K562 (cell line): ENCODE results near the gene PLPPR2. TPM values are rescaled to one million over a fixed set of nuclear protein-coding genes. Genes with fewer than 3 reads are reported as not detected.
A peak's percentile ranks its signal among the peaks of the same experiment; 100 is the strongest.

Source experiments
- CTCFL ChIP-seq: IDR thresholded peaks from 2 replicates; pipeline ENCODE4 v1.6.1; 2011; ENCODE audit warnings: borderline replicate concordance, low read depth, mild to moderate bottlenecking, moderate library complexity, low read length; ENCODE audit not compliant: insufficient read depth, poor library complexity, severe bottlenecking
- DEAF1 ChIP-seq: fragments of 450-650 bp; formaldehyde crosslinking; IDR thresholded peaks from 2 replicates; pipeline ENCODE4 v1.4.0; 2020; ENCODE audit warnings: mild to moderate bottlenecking, moderate library complexity
- EGR1 ChIP-seq: fragments of 450-650 bp; conservative IDR thresholded peaks from 2 replicates; pipeline ENCODE4 v1.6.1; 2017; ENCODE audit warnings: mild to moderate bottlenecking
- ETS2 ChIP-seq: IDR thresholded peaks from 2 replicates; pipeline ENCODE4 v1.6.1; 2016; ENCODE audit warnings: borderline replicate concordance, missing genetic modification characterization, mild to moderate bottlenecking, moderate library complexity, missing compliant biosample characterization; ENCODE audit not compliant: poor library complexity, severe bottlenecking
- HDAC2 ChIP-seq: fragments of 450-650 bp; IDR thresholded peaks from 2 replicates; pipeline ENCODE4 v1.6.1; 2016; ENCODE audit warnings: mild to moderate bottlenecking
- HDAC6 ChIP-seq: IDR thresholded peaks from 2 replicates; pipeline ENCODE4 v1.6.1; 2012; ENCODE audit warnings: low read depth, mild to moderate bottlenecking, control low read depth, inconsistent platforms, low read length, moderate library complexity
- HES1 ChIP-seq: fragments of 450-650 bp; IDR thresholded peaks from 2 replicates; pipeline ENCODE4 v1.6.1; 2016; ENCODE audit warnings: low read depth, mild to moderate bottlenecking, moderate library complexity
- MNT ChIP-seq, 2 experiments: fragments of 450-650 bp; conservative IDR thresholded peaks; 2 replicates each; pipeline ENCODE4 v1.6.1; 2017; ENCODE audit warnings: mild to moderate bottlenecking in 2 of 2, moderate library complexity in 2 of 2
- MXD1 ChIP-seq: fragments of 250-450 bp; sonication (Bioruptor Pico); IDR thresholded peaks from 2 replicates; pipeline ENCODE4 v1.8.0; 2021; ENCODE audit warnings: borderline replicate concordance, mild to moderate bottlenecking, moderate library complexity; ENCODE audit not compliant: poor library complexity, severe bottlenecking
- MYC ChIP-seq, 2 experiments: fragments of 250-450 bp in 1 of 2; sonication (Bioruptor Pico) in 1 of 2; IDR thresholded peaks; 2 replicates each; pipeline versions ENCODE4 v1.5.1 to v1.6.1; 2012 to 2021; ENCODE audit warnings: low read depth in 2 of 2, borderline replicate concordance in 1 of 2, improper control_type of control experiment in 1 of 2, low read length in 1 of 2, mild to moderate bottlenecking in 1 of 2, moderate library complexity in 1 of 2
- PML ChIP-seq: IDR thresholded peaks from 2 replicates; pipeline ENCODE4 v1.6.1; 2012; ENCODE audit warnings: low read length, inconsistent platforms
- RB1 ChIP-seq: fragments of 450-650 bp; IDR thresholded peaks from 2 replicates; pipeline ENCODE4 v1.6.1; 2017; ENCODE audit warnings: low read depth, mild to moderate bottlenecking
- SMAD4 ChIP-seq: fragments of 250-450 bp; sonication (Bioruptor Pico); conservative IDR thresholded peaks from 2 replicates; pipeline ENCODE4 v1.8.0; 2021; ENCODE audit warnings: inconsistent platforms, mild to moderate bottlenecking, moderate library complexity
- SMC3 ChIP-seq: conservative IDR thresholded peaks from 2 replicates; pipeline ENCODE4 v1.6.1; 2011; ENCODE audit warnings: low read depth, low read length, improper control_type of control experiment; ENCODE audit not compliant: insufficient read depth
- USF2 ChIP-seq: sonication (generic); formaldehyde crosslinking; IDR thresholded peaks from 2 replicates; pipeline ENCODE4 v1.5.0; 2020; ENCODE audit warnings: missing genetic modification reagents
- ZNF282 ChIP-seq: sonication (generic); formaldehyde crosslinking; IDR thresholded peaks from 2 replicates; pipeline ENCODE4 v1.8.1; 2023; ENCODE audit warnings: missing genetic modification reagents
- ZNF384 ChIP-seq: IDR thresholded peaks from 2 replicates; pipeline ENCODE4 v1.6.1; 2012; ENCODE audit warnings: low read depth, low read length, improper control_type of control experiment
- ZNF830 ChIP-seq: fragments of 250-450 bp; sonication (Bioruptor Pico); IDR thresholded peaks from 2 replicates; pipeline ENCODE4 v1.5.0; 2021; ENCODE audit warnings: mild to moderate bottlenecking
- polyA plus RNA-seq, 8 experiments: library from polyadenylated mRNA; depleted of rRNA in 4 of 8; stranded (reverse) in 5 of 8; unstranded in 3 of 8; fragments of >200 nt; fragmentation: Nextera tagmentation in 2 of 8; fragmentation: Illumina TruSeq in 1 of 8; extraction: Ambion mirVana in 2 of 8; extraction: Trizol in 1 of 8; gene quantifications; 2 replicates each; pipeline versions ENCODE4 v1.2.1 to v1.2.3, GENCODE V29; 2011 to 2014; ENCODE audit warnings: inconsistent platforms in 1 of 8, missing spikeins in 1 of 8
- total RNA-seq, 7 experiments: library from RNA; depleted of rRNA in 6 of 7; stranded (reverse); fragments of >200 nt in 6 of 7; fragmentation: Illumina TruSeq in 2 of 7; extraction: Trizol in 2 of 7; gene quantifications; 2 replicates each; pipeline versions ENCODE4 v1.2.1 to v1.2.3, GENCODE V29; 2011 to 2021; ENCODE audit warnings: low replicate concordance in 1 of 7

The PLPPR2 gene
- total and polyA plus RNA-seq, 9 of the 15 experiments (the other 6 are each of a cell fraction or from before 2014, with no cell fraction given) = 0.49 to 15.9 (median 3.4) TPM

- TF ChIP-seq DEAF1 (CRISPR knock-in tag) (no peak), EGR1 (peak; percentile 47), HDAC2 (no peak; the same call in 1 of the 2 replicates), MXD1 (CRISPR knock-in tag) (peak; percentile 6), PML (peak; percentile 45; the same call in 1 of the 2 replicates), SMC3 (peak; percentile 65), HES1 (peak; percentile 76; the same call in 1 of the 2 replicates), SMAD4 (CRISPR knock-in tag) (peak; percentile 70; the same call in 1 of the 2 replicates), ETS2 (tag) (no peak), USF2 (no peak), HDAC6 (no peak), CTCFL (peak; percentile 88), MNT (conservative IDR thresholded peaks at IDR 0.05) (peak; percentile 93 to 96), ZNF830 (CRISPR knock-in tag) (no peak), ZNF384 (0 out of 2 replicates have a peak, but pooled peaks have one; percentile 43), RB1 (peak; percentile 95), MYC (IDR thresholded peaks at IDR 0.05; ENCODE audit: low read depth, low read length) (peak; percentile 57; the same call in 1 of the 2 replicates), MYC (CRISPR knock-in tag; IDR thresholded peaks at IDR 0.05; ENCODE audit: borderline replicate concordance, low read depth) (0 out of 2 replicates have a peak, but pooled peaks have one; percentile 61), ZNF282 (CRISPR knock-in tag) (peak; percentile 59; the same call in 1 of the 2 replicates)
These were observed 27.9 kb downstream of the PLPPR2 start (continued) for GRCh38 chr19:11382898-11383705.
